Measurements from ENCODE around the gene GATAD2B.

DNA sequence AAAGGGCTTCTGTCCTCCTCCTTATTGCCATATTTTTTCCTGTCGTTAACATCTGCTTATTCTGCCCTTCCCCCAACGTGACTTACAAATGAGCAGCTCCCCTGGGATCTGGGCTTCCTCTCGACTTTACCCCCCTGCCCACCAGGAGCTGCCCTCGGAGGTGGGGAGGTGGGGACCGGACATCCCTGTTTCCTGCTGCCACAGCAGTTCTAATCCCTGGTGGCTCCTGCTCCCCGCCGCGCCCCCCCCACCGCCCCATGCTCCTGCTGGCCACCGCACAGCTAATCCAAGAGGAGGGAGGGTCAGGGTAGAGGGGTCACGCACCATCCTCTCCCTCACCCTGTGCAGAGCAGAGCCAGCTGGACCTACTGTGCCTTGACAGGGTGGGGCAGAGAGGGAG is 152.0 kb downstream of the GATAD2B start:
- TF ChIP-seq, protein P1, sequence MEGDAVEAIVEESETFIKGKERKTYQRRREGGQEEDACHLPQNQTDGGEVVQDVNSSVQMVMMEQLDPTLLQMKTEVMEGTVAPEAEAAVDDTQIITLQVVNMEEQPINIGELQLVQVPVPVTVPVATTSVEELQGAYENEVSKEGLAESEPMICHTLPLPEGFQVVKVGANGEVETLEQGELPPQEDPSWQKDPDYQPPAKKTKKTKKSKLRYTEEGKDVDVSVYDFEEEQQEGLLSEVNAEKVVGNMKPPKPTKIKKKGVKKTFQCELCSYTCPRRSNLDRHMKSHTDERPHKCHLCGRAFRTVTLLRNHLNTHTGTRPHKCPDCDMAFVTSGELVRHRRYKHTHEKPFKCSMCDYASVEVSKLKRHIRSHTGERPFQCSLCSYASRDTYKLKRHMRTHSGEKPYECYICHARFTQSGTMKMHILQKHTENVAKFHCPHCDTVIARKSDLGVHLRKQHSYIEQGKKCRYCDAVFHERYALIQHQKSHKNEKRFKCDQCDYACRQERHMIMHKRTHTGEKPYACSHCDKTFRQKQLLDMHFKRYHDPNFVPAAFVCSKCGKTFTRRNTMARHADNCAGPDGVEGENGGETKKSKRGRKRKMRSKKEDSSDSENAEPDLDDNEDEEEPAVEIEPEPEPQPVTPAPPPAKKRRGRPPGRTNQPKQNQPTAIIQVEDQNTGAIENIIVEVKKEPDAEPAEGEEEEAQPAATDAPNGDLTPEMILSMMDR (IDR thresholded peaks at IDR 0.05; ENCODE audit: insufficient read depth, low read depth, low read length): no peak
- no peak for TF ChIP-seq EZH2 (IDR thresholded peaks at IDR 0.05; ENCODE audit: insufficient read depth, low read length)

Data from astrocyte (in vitro differentiated cells and primary cell).